ENCODE results near the gene LRRC23. TPM values are rescaled to one million over a fixed set of nuclear protein-coding genes. Genes with fewer than 3 reads are reported as not detected.
A peak's percentile ranks its signal among the peaks of the same experiment; 100 is the strongest.
"Not testable (repeated sequence)": the region's sequence is repeated elsewhere in the genome, so short reads cannot be mapped to it uniquely, and the experiment has no call there.

Gene LRRC23
- total RNA-seq, 1 donor = 7.6 TPM

DNA sequence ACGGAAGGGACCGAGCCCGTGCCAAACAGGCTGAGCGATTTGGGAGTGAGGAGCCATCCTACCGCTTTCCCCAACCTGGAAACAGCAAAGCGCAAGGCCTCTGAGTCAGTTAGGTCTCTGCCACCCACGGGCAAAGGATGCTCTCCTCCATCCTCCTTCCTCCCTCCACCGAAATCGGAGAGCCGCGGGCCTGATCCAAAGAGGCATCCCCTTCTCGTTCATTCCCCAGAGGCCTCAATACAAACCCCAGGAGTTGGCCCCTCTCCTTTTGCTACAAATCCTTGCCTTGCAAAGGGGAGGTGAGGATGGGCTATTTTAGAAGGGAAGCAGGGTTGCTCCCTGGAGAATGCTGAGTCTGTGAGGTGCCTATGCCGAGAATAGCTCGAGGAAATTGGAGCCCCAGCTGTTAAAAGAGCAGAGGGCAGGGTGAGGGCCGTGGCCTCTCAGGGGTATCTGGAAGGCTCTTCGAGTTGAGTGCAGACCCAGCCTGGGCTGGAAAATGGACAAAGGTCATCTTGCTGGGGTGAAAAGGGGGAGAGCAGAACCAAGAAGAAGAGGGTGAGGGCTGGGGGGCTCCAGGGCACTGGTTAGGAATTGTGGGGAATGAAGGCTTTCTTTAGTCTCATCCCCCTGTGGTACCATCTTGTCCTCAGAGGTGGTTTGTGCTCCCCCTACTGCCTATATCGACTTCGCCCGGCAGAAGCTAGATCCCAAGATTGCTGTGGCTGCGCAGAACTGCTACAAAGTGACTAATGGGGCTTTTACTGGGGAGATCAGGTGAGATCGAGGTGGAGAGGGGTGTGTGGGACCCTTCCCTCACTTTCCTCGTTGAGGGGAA lies 36.2 kb upstream of the LRRC23 start:
- peak; percentile 89 for DNase-seq (ENCODE audit: insufficient read length, low spot score, missing footprints)
- Histone ChIP-seq H3K9me3 (ENCODE audit: low read depth, low read length) (no peaks in the 10 kb centered on the region), H3K27me3 (ENCODE audit: insufficient read depth, low read length) (no peaks in the 10 kb centered on the region), H3K4me3 (ENCODE audit: insufficient read depth, low read length) (peak overlapping the region; percentile 81), H3K4me2 (ENCODE audit: insufficient read depth, low read length) (peak overlapping the region; percentile 94), H2AFZ (ENCODE audit: low read length) (no peak overlapping the region), H4K20me1 (ENCODE audit: insufficient read depth, low read length) (peaks cover 42% of the 10 kb centered on the region), H3K27ac (ENCODE audit: low read depth, low read length) (peak overlapping the region; percentile 70), H3K4me1 (ENCODE audit: insufficient read depth, low read length) (peaks cover 36% of the 10 kb centered on the region), H3K79me2 (ENCODE audit: insufficient read depth, low read length) (peaks cover 53% of the 10 kb centered on the region), H3K36me3 (ENCODE audit: insufficient read depth, low read length) (peaks cover 39% of the 10 kb centered on the region)
- TF ChIP-seq, protein P1, sequence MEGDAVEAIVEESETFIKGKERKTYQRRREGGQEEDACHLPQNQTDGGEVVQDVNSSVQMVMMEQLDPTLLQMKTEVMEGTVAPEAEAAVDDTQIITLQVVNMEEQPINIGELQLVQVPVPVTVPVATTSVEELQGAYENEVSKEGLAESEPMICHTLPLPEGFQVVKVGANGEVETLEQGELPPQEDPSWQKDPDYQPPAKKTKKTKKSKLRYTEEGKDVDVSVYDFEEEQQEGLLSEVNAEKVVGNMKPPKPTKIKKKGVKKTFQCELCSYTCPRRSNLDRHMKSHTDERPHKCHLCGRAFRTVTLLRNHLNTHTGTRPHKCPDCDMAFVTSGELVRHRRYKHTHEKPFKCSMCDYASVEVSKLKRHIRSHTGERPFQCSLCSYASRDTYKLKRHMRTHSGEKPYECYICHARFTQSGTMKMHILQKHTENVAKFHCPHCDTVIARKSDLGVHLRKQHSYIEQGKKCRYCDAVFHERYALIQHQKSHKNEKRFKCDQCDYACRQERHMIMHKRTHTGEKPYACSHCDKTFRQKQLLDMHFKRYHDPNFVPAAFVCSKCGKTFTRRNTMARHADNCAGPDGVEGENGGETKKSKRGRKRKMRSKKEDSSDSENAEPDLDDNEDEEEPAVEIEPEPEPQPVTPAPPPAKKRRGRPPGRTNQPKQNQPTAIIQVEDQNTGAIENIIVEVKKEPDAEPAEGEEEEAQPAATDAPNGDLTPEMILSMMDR (IDR thresholded peaks at IDR 0.05; ENCODE audit: extremely low read depth, low read depth, low read length) = no peak

DNA sequence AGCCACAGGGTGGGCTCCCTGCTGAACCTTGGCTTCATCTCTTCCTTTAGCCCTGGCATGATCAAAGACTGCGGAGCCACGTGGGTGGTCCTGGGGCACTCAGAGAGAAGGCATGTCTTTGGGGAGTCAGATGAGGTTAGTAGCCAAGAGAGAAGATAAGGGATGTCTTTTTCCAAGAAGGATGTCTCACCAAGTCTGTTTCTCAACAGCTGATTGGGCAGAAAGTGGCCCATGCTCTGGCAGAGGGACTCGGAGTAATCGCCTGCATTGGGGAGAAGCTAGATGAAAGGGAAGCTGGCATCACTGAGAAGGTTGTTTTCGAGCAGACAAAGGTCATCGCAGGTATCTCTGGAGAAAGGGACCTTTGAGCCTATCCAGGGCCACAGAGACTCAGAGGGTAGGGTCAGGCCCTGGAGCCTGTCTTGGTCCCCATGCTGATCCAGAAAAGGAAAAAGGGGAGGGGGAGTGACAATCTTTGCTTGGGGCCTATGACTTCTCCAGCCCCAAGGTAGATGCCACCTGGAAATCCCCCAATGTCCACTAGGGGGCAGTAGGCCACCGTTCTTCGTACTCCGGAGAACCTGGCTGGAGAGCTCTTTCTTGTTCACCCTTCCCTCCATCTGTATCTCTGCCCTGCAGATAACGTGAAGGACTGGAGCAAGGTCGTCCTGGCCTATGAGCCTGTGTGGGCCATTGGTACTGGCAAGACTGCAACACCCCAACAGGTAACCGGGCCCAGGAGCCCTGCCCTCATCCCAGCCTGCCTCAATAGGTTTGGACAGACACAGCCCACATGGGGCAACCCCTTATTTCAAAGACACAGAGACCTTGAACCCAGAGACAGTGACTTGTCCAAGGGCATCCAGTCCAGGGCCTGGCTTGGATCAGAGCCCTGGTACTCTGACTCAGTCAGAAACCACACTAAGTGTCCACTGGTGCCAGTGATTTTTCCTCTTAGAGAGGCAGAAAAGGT lies 35.3 kb upstream of the LRRC23 start:
- Histone ChIP-seq H3K4me3 (ENCODE audit: insufficient read depth, low read length) (peak overlapping the region; percentile 81), H2AFZ (ENCODE audit: low read length) (no peak overlapping the region), H3K27me3 (ENCODE audit: insufficient read depth, low read length) (no peaks in the 10 kb centered on the region), H4K20me1 (ENCODE audit: insufficient read depth, low read length) (peaks cover 42% of the 10 kb centered on the region), H3K79me2 (ENCODE audit: insufficient read depth, low read length) (peaks cover 53% of the 10 kb centered on the region), H3K27ac (ENCODE audit: low read depth, low read length) (peak overlapping the region; percentile 19), H3K36me3 (ENCODE audit: insufficient read depth, low read length) (peaks cover 38% of the 10 kb centered on the region), H3K9me3 (ENCODE audit: low read depth, low read length) (no peaks in the 10 kb centered on the region), H3K4me1 (ENCODE audit: insufficient read depth, low read length) (peaks cover 42% of the 10 kb centered on the region), H3K4me2 (ENCODE audit: insufficient read depth, low read length) (peak overlapping the region; percentile 94)
- TF ChIP-seq, protein P1 (IDR thresholded peaks at IDR 0.05; ENCODE audit: extremely low read depth, low read depth, low read length) = peak; percentile 91
- peak; percentile 97 for DNase-seq (ENCODE audit: insufficient read length, low spot score, missing footprints)

DNA sequence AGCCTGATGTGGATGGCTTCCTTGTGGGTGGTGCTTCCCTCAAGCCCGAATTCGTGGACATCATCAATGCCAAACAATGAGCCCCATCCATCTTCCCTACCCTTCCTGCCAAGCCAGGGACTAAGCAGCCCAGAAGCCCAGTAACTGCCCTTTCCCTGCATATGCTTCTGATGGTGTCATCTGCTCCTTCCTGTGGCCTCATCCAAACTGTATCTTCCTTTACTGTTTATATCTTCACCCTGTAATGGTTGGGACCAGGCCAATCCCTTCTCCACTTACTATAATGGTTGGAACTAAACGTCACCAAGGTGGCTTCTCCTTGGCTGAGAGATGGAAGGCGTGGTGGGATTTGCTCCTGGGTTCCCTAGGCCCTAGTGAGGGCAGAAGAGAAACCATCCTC lies 34.3 kb upstream of the LRRC23 start:
- not testable (repeated sequence) for DNase-seq (ENCODE audit: insufficient read length, low spot score, missing footprints); H2AFZ ChIP-seq (ENCODE audit: low read length); H3K27me3 ChIP-seq (ENCODE audit: insufficient read depth, low read length); H3K4me3 ChIP-seq (ENCODE audit: insufficient read depth, low read length); H3K9me3 ChIP-seq (ENCODE audit: low read depth, low read length); H3K4me2 ChIP-seq (ENCODE audit: insufficient read depth, low read length)
- H3K4me1 ChIP-seq (ENCODE audit: insufficient read depth, low read length) = peaks cover 45% of the 10 kb centered on the region
- peaks cover 42% of the 10 kb centered on the region for H4K20me1 ChIP-seq (ENCODE audit: insufficient read depth, low read length)
- H3K36me3 ChIP-seq (ENCODE audit: insufficient read depth, low read length) = peaks cover 30% of the 10 kb centered on the region
- peak overlapping the region; percentile 19 for H3K27ac ChIP-seq (ENCODE audit: low read depth, low read length)
- peaks cover 56% of the 10 kb centered on the region for H3K79me2 ChIP-seq (ENCODE audit: insufficient read depth, low read length)

DNA sequence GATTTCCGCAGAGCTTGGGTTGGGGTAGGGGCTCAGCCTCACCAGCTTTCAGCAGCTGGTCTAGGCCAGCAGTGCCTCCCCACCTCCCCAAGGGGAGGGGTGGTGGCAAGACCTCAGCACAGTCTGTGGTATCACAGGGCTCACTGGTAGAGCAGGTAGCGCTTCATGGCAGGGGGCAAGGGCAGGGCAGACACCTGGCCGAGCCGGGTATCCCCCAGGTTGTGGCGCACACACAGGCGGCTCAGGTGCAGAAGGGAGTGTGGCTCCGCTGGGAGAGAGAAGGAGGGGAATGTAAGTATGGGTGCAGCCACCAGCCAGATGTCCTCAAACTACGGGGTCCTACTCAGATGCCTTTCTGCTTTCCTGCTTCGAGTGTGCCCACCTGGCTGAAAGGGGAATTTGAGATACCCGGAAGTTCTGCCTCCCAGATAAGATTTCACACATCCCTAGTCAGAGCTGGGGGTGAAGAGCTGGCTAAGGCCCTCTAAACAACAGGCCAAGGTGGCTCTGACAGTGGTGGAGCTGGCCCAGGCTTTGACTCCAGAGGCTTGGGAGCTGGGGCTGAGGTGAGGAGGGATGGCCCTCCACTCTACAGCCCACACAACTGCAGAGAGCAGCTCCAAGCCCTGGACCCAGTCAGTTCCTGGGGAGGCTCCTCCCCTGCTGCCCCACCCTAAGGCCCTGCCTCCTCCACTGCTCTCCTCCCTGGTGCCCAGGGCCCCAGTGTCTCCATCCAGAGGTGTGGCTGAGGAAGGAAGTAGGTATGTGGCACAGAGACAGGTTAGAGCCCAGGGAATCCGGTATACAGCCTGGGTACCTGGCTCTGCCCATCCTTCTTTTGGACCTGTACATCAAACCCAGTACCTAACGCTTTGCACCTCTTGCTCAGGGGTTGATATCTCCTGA lies 33.3 kb upstream of the LRRC23 start:
- peaks cover 45% of the 10 kb centered on the region for H3K4me1 ChIP-seq (ENCODE audit: insufficient read depth, low read length)
- no peaks in the 10 kb centered on the region for H3K9me3 ChIP-seq (ENCODE audit: low read depth, low read length)
- no peak overlapping the region for H2AFZ ChIP-seq (ENCODE audit: low read length)
- H3K79me2 ChIP-seq (ENCODE audit: insufficient read depth, low read length) = peaks cover 56% of the 10 kb centered on the region
- peaks cover 28% of the 10 kb centered on the region for H3K36me3 ChIP-seq (ENCODE audit: insufficient read depth, low read length)
- TF ChIP-seq, protein P1 (IDR thresholded peaks at IDR 0.05; ENCODE audit: extremely low read depth, low read depth, low read length) = no peak
- no peak overlapping the region for H3K27ac ChIP-seq (ENCODE audit: low read depth, low read length)
- DNase-seq (ENCODE audit: insufficient read length, low spot score, missing footprints) = peak; percentile 87
- H3K4me3 ChIP-seq (ENCODE audit: insufficient read depth, low read length) = peak overlapping the region; percentile 90
- H3K27me3 ChIP-seq (ENCODE audit: insufficient read depth, low read length) = no peaks in the 10 kb centered on the region
- peak overlapping the region; percentile 78 for H3K4me2 ChIP-seq (ENCODE audit: insufficient read depth, low read length)
- peaks cover 42% of the 10 kb centered on the region for H4K20me1 ChIP-seq (ENCODE audit: insufficient read depth, low read length)
